ENCODE measurements around the gene NLRP11. TPM values are rescaled to one million over a fixed set of nuclear protein-coding genes. Genes with fewer than 3 reads are reported as not detected.

Gene NLRP11
- total RNA-seq, 6 experiments from 2014 or later: 0.05 to 0.11 (median 0.05) TPM; not detected in 3

DNA sequence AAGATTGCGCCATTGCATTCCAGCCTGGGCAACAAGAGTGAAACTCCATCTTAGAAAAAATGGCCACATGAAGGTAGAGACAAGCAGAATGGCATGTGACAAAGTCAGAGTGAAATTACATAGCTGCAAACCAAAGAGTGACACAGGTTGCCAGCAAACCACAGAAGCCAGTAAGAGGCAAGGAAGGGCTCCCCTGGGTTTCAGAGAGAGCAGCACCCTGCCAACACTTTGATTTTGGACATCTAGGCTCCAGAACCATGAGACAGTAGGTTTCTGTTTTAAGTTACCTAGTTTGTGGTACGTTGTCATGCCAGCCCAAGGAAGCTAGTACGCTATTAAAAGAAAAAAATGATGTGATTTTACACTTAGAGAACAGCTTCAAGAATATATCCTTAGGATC, 6.5 kb upstream of the NLRP11 start:
- TF ChIP-seq, protein P1, sequence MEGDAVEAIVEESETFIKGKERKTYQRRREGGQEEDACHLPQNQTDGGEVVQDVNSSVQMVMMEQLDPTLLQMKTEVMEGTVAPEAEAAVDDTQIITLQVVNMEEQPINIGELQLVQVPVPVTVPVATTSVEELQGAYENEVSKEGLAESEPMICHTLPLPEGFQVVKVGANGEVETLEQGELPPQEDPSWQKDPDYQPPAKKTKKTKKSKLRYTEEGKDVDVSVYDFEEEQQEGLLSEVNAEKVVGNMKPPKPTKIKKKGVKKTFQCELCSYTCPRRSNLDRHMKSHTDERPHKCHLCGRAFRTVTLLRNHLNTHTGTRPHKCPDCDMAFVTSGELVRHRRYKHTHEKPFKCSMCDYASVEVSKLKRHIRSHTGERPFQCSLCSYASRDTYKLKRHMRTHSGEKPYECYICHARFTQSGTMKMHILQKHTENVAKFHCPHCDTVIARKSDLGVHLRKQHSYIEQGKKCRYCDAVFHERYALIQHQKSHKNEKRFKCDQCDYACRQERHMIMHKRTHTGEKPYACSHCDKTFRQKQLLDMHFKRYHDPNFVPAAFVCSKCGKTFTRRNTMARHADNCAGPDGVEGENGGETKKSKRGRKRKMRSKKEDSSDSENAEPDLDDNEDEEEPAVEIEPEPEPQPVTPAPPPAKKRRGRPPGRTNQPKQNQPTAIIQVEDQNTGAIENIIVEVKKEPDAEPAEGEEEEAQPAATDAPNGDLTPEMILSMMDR (IDR thresholded peaks at IDR 0.05): no peak
- peaks cover 31% of the 10 kb centered on the region for H3K9me3 Mint-ChIP-seq
- H3K4me1 Mint-ChIP-seq (ENCODE audit: low read depth): no peaks in the 10 kb centered on the region
- H3K27me3 Mint-ChIP-seq (ENCODE audit: insufficient read depth): peaks cover 2% of the 10 kb centered on the region; the same call in 1 of the 2 replicates
- no peak overlapping the region for H3K27ac Mint-ChIP-seq
- H3K36me3 Mint-ChIP-seq (ENCODE audit: low read depth): no peaks in the 10 kb centered on the region; the same call in 1 of the 2 replicates
- no peak overlapping the region for H3K4me3 Mint-ChIP-seq
- DNase-seq: no peak

DNA sequence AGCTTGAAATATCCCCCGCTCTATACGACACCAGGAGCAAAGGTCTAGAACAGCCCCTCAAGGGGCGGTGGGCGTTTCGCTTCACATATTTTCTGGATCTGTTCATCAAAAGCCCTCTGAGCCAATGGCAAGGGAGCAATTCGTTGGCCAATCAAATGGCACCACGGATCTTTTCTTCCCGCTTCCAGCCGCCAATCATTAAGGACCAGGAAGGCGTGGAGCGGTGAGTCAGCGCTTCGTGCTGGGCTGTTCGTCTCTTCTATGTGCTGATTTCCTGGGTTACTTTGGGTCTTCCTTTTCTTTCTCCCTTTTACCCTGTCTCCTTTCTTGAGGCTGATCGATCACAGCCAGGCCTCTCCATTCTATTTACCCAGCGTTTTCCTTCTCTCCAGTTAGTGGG, 4.5 kb upstream of the NLRP11 start, which contains the start of gene NLRP4:
Gene NLRP4, plus strand, starts transcription at position 201 of the 400 bp plus-strand sequence. CDS start 15,541 bp downstream, outside the sequence.
- H3K27me3 Mint-ChIP-seq (ENCODE audit: insufficient read depth): peaks cover 2% of the 10 kb centered on the region; the same call in 1 of the 2 replicates
- H3K9me3 Mint-ChIP-seq: peaks cover 20% of the 10 kb centered on the region

DNA sequence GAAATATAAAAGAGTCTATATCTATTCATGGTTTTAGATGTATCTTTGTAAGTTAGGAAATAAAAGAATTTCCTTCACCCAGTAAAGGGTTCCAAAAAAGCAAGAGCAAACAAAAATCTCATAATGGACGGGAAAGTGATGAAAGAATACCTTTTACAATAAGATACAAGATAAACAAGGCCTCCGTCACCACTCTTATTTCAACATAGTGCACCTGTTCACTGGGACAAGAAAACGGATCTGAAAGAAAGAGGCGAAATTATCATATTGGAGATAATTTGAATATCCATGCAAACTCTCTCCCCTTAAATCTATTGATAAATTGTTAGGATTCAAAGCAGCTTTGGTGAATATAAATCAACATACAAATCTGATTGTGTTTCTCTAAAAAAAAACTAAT, 877 bp upstream of the NLRP11 start:
- no peak overlapping the region for H3K4me3 Mint-ChIP-seq
- H3K4me1 Mint-ChIP-seq (ENCODE audit: low read depth): no peaks in the 10 kb centered on the region
- peaks cover 20% of the 10 kb centered on the region for H3K9me3 Mint-ChIP-seq
- DNase-seq: no peak
- no peak overlapping the region for H3K27ac Mint-ChIP-seq
- no peaks in the 10 kb centered on the region for H3K27me3 Mint-ChIP-seq (ENCODE audit: insufficient read depth)
- H3K36me3 Mint-ChIP-seq (ENCODE audit: low read depth): no peaks in the 10 kb centered on the region; the same call in 1 of the 2 replicates
- TF ChIP-seq, protein P1 (IDR thresholded peaks at IDR 0.05): no peak

More for the DNA sequence above, 4.5 kb upstream of the NLRP11 start, which contains the start of gene NLRP4:
- H3K4me1 Mint-ChIP-seq (ENCODE audit: low read depth): no peaks in the 10 kb centered on the region
- no peak for DNase-seq
- H3K36me3 Mint-ChIP-seq (ENCODE audit: low read depth): no peaks in the 10 kb centered on the region; the same call in 1 of the 2 replicates
- TF ChIP-seq, protein P1 (IDR thresholded peaks at IDR 0.05): no peak
- H3K27ac Mint-ChIP-seq: no peak within 1 kb of the TSS
- H3K4me3 Mint-ChIP-seq: no peak within 1 kb of the TSS

DNA sequence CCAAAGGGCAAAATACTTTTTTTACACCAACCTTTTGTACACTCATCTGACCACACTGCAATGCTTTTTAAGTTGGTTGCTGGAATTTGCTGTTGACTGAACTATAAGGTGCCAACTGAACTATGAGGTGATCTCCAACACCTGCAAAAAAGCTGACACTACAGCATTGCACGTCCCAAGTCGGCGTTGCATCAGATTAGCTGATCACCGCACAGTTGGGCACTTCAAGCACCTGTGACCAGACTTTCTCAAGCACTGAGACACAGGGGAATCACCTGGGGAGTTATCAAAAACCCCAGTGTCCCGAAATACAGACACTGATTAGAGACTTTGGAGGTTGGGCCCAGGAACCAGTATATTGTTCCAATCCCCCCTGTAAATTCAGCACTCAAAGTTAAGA, 1.1 kb downstream of the NLRP11 start:
- TF ChIP-seq, protein P1 (IDR thresholded peaks at IDR 0.05): no peak
- Mint-ChIP-seq H3K4me1 (ENCODE audit: low read depth) (no peaks in the 10 kb centered on the region), H3K27me3 (ENCODE audit: insufficient read depth) (no peaks in the 10 kb centered on the region), H3K36me3 (ENCODE audit: low read depth) (no peaks in the 10 kb centered on the region), H3K9me3 (peaks cover 9% of the 10 kb centered on the region), H3K27ac (no peak overlapping the region), H3K4me3 (no peak overlapping the region)
- DNase-seq: no peak

DNA sequence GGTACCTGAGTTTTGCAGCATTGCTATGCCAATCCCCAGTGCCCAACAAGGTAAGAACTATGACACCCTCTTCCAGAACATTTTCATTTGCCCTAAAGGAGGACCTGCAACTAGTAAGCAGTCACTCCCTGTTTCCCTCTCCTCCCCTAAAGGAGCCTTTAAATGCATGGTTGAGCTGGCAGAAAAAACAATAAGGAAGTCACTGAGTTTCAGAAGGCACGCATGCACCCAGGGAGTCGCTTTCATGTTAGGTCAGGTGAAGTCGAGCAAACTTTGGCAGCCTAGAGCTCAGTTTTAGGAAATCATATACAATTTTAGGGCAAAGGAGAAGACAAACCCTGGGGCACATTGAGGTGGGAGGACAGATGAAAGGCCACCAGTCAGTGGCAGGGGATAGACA, 11.8 kb downstream of the NLRP11 start:
- H3K9me3 Mint-ChIP-seq: peaks cover 40% of the 10 kb centered on the region
- no peak for DNase-seq

More for the DNA sequence above, 11.8 kb downstream of the NLRP11 start:
- Mint-ChIP-seq H3K27ac (no peak overlapping the region), H3K4me3 (no peak overlapping the region), H3K27me3 (ENCODE audit: insufficient read depth) (no peaks in the 10 kb centered on the region), H3K4me1 (ENCODE audit: low read depth) (no peaks in the 10 kb centered on the region), H3K36me3 (ENCODE audit: low read depth) (no peaks in the 10 kb centered on the region)
- TF ChIP-seq, protein P1 (IDR thresholded peaks at IDR 0.05): no peak
